GM12878 (cell line): ENCODE measurements around the gene CD70. TPM values are rescaled to one million over a fixed set of nuclear protein-coding genes. Genes with fewer than 3 reads are reported as not detected.

Source experiments
- ASH2L ChIP-seq: fragments of 300-600, 200-600 bp; sonication (generic); IDR thresholded peaks from 2 replicates; pipeline ENCODE4 v1.6.1; 2017; ENCODE audit warnings: low read depth, mild to moderate bottlenecking, borderline replicate concordance
- BHLHE40 ChIP-seq, 2 experiments: fragments of 450-650 bp in 1 of 2; IDR thresholded peaks; 2 replicates each; pipeline ENCODE4 v1.6.1; 2011 to 2017; ENCODE audit warnings: low read depth in 2 of 2, borderline replicate concordance in 1 of 2, improper control_type of control experiment in 1 of 2, low read length in 1 of 2, mild to moderate bottlenecking in 1 of 2
- CTCF ChIP-seq, 3 experiments: IDR thresholded peaks in 2 of 3; conservative IDR thresholded peaks in 1 of 3; 2 replicates each; pipeline ENCODE4 v1.5.1; 2011; ENCODE audit warnings: low read depth in 3 of 3, low read length in 3 of 3, mild to moderate bottlenecking in 3 of 3, control low read depth in 2 of 3, moderate library complexity in 2 of 3, inconsistent platforms in 1 of 3, mixed read lengths in 1 of 3; ENCODE audit not compliant: control insufficient read depth in 2 of 3, insufficient read depth in 1 of 3; ENCODE audit errors: extremely low read depth in 1 of 3
- EP300 ChIP-seq, 2 experiments: fragments of 150-350 bp in 1 of 2; IDR thresholded peaks; 2 replicates each; pipeline ENCODE4 v1.6.1; 2011 to 2012; ENCODE audit warnings: low read depth in 2 of 2, low read length in 2 of 2, borderline replicate concordance in 1 of 2, improper control_type of control experiment in 1 of 2, inconsistent platforms in 1 of 2; ENCODE audit not compliant: control insufficient read depth in 1 of 2
- HDAC2 ChIP-seq: fragments of 200-600 bp; sonication (generic); IDR thresholded peaks from 2 replicates; pipeline ENCODE4 v1.6.1; 2017
- JUNB ChIP-seq: IDR thresholded peaks from 2 replicates; pipeline ENCODE4 v1.6.1; 2016; ENCODE audit warnings: antibody characterized with exemption, mild to moderate bottlenecking
- MYC ChIP-seq: IDR thresholded peaks from 2 replicates; pipeline ENCODE4 v1.6.1; 2011; ENCODE audit warnings: mild to moderate bottlenecking, low read length, moderate library complexity, inconsistent platforms; ENCODE audit not compliant: insufficient read depth, insufficient replicate concordance, insufficient read length, severe bottlenecking
- NFYA ChIP-seq: IDR thresholded peaks from 2 replicates; pipeline ENCODE4 v1.6.1; 2011; ENCODE audit warnings: low read depth, mild to moderate bottlenecking, low read length, improper control_type of control experiment, borderline replicate concordance
- PML ChIP-seq: IDR thresholded peaks from 2 replicates; pipeline ENCODE4 v1.6.1; 2012; ENCODE audit warnings: low read length, inconsistent platforms
- RBBP5 ChIP-seq: fragments of 200-600 bp; sonication (generic); conservative IDR thresholded peaks from 2 replicates; pipeline ENCODE4 v1.6.1; 2016
- RCOR1 ChIP-seq: conservative IDR thresholded peaks from 2 replicates; pipeline ENCODE4 v1.6.1; 2012; ENCODE audit warnings: low read depth, low read length, improper control_type of control experiment
- SIN3A ChIP-seq: IDR thresholded peaks from 2 replicates; pipeline ENCODE4 v1.6.1; 2012; ENCODE audit warnings: low read depth, low read length, improper control_type of control experiment
- SMARCA5 ChIP-seq: fragments of 450-650 bp; IDR thresholded peaks from 2 replicates; pipeline ENCODE4 v1.6.1; 2017; ENCODE audit warnings: mild to moderate bottlenecking
- SUZ12 ChIP-seq: fragments of 200-600 bp; sonication (generic); IDR thresholded peaks from one replicate; pipeline ENCODE4 v1.6.1; 2018; ENCODE audit warnings: antibody characterized with exemption, mild to moderate bottlenecking; ENCODE audit not compliant: unreplicated experiment
- ZBED1 ChIP-seq: IDR thresholded peaks from 2 replicates; pipeline ENCODE4 v1.6.1; 2016; ENCODE audit warnings: borderline replicate concordance
- ZBTB11 ChIP-seq: fragments of 450-650 bp; formaldehyde crosslinking; IDR thresholded peaks from 2 replicates; pipeline ENCODE4 v1.5.0; 2022; ENCODE audit warnings: mild to moderate bottlenecking, missing genetic modification characterization
- ZBTB4 ChIP-seq: fragments of 450-650 bp; formaldehyde crosslinking; IDR thresholded peaks from 2 replicates; pipeline ENCODE4 v1.4.0; 2022; ENCODE audit warnings: mild to moderate bottlenecking, moderate library complexity
- ZNF384 ChIP-seq: IDR thresholded peaks from 2 replicates; pipeline ENCODE4 v1.6.1; 2012; ENCODE audit warnings: low read depth, mild to moderate bottlenecking, low read length, improper control_type of control experiment, borderline replicate concordance
- ZNF622 ChIP-seq: fragments of 450-650 bp; IDR thresholded peaks from 2 replicates; pipeline ENCODE4 v1.6.1; 2017; ENCODE audit warnings: mild to moderate bottlenecking, inconsistent platforms
- polyA plus RNA-seq, 11 experiments: library from polyadenylated mRNA; depleted of rRNA in 4 of 11; unstranded in 6 of 11; stranded (reverse) in 5 of 11; fragments of >200 nt; fragmentation: Nextera tagmentation in 4 of 11; fragmentation: Illumina TruSeq in 1 of 11; extraction: Ambion mirVana in 4 of 11; extraction: Trizol in 1 of 11; gene quantifications; 1 replicate in 1 of 11; 2 replicates in 10 of 11; pipeline versions ENCODE4 v1.2.1 to v1.2.3, GENCODE V29; 2011 to 2016; ENCODE audit warnings: inconsistent platforms in 2 of 11, missing spikeins in 2 of 11, low read depth in 1 of 11
- total RNA-seq, 4 experiments: library from RNA; depleted of rRNA in 3 of 4; stranded (reverse); fragments of >200 nt in 3 of 4; fragmentation: Illumina TruSeq in 1 of 4; extraction: Trizol in 1 of 4; gene quantifications; 2 replicates each; pipeline versions ENCODE4 v1.2.1 to v1.2.3, GENCODE V29; 2013 to 2021

The CD70 gene
- total and polyA plus RNA-seq, 10 of the 15 experiments (the other 5 are each of a cell fraction or from before 2014, with no cell fraction given), result 16.4 to 441 (median 265) TPM

- TF ChIP-seq EP300 (IDR thresholded peaks at IDR 0.05; ENCODE audit: borderline replicate concordance in 1 of 2, control insufficient read depth in 1 of 2, low read depth in 2 of 2, low read length in 2 of 2) (no peak), RBBP5 (no peak), RCOR1 (no peak), JUNB (peak; percentile 21; the same call in 1 of the 2 replicates), CTCF (IDR thresholded peaks at IDR 0.05 in 2 of 3, conservative IDR thresholded peaks at IDR 0.05 in 1 of 3; ENCODE audit: control insufficient read depth in 2 of 3, extremely low read depth in 1 of 3, insufficient read depth in 1 of 3, low read depth in 3 of 3, low read length in 3 of 3) (no peak), SIN3A (no peak; the same call in 1 of the 2 replicates), BHLHE40 (IDR thresholded peaks at IDR 0.05; ENCODE audit: borderline replicate concordance in 1 of 2, low read depth in 2 of 2, low read length in 1 of 2) (0 out of 4 replicates have a peak, but pooled peaks of 1 of the 2 experiments have one; percentile 20), ZBED1 (peak; percentile 73; the same call in 1 of the 2 replicates), PML (no peak), SMARCA5 (no peak), HDAC2 (no peak), SUZ12 (no peak), ZBTB11 (CRISPR knock-in tag) (no peak), ZBTB4 (CRISPR knock-in tag) (0 out of 2 replicates have a peak, but pooled peaks have one; percentile 28), ASH2L (no peak), NFYA (no peak), MYC (no peak), ZNF384 (no peak), ZNF622 (no peak)
Observed at GRCh38 chr19:6587998-6588507, 2.9 kb downstream of the CD70 start (continued).
